RCC 7860 (cell line): ENCODE data around the gene CCDC24.

Experiments
- DNase-seq: peaks from one replicate; pipeline ENCODE4 v3.0.0-alpha.2; 2015; ENCODE audit warnings: low spot score
- FAIRE-seq: peaks from 2 replicates; lab custom pipeline; 2012; peaks lifted over from hg19 to GRCh38; lab: Jason Lieb, UNC

The CCDC24 gene

GRCh38 chr1:44021156-44021555 lies 29.8 kb downstream of the CCDC24 start:
- no peak for FAIRE-seq

GRCh38 chr1:44021581-44022321 lies 30.4 kb downstream of the CCDC24 start:
- FAIRE-seq (no peak), DNase-seq (no peak)

More at GRCh38 chr1:44021156-44021555, 29.8 kb downstream of the CCDC24 start:
- no peak for DNase-seq

- no peak for FAIRE-seq
- DNase-seq = no peak
Observed at GRCh38 chr1:44024031-44024902, 32.9 kb downstream of the CCDC24 start.

- DNase-seq = no peak
- no peak for FAIRE-seq
Observed at GRCh38 chr1:44024903-44025525, 33.6 kb downstream of the CCDC24 start.

- no peak for DNase-seq
- no peak for FAIRE-seq
Observed at GRCh38 chr1:44025816-44026215, 34.4 kb downstream of the CCDC24 start.

- DNase-seq = no peak
Observed at GRCh38 chr1:44027320-44027719, 35.9 kb downstream of the CCDC24 start.

GRCh38 chr1:44029260-44029910 lies 38.0 kb downstream of the CCDC24 start:
- DNase-seq = no peak
- no peak for FAIRE-seq

More at GRCh38 chr1:44027320-44027719, 35.9 kb downstream of the CCDC24 start:
- FAIRE-seq = no peak

- FAIRE-seq (no peak), DNase-seq (peak; percentile 69)
Observed at GRCh38 chr1:44029911-44030604, 38.7 kb downstream of the CCDC24 start.

- DNase-seq (no peak), FAIRE-seq (no peak)
Observed at GRCh38 chr1:44030605-44031251, 39.3 kb downstream of the CCDC24 start.

- FAIRE-seq = no peak
- no peak for DNase-seq
Observed at GRCh38 chr1:44031252-44032169, 40.1 kb downstream of the CCDC24 start, which contains the start of gene SLC6A9. SLC6A9 (minus strand) TSS chr1:44031462; CDS start chr1:44024277, 7,185 bp downstream.

- DNase-seq (no peak), FAIRE-seq (no peak)
Observed at GRCh38 chr1:44032170-44032790, 40.9 kb downstream of the CCDC24 start.

- FAIRE-seq (no peak), DNase-seq (no peak)
Observed at GRCh38 chr1:44033041-44033575, 41.7 kb downstream of the CCDC24 start.

GRCh38 chr1:44033756-44034155 lies 42.4 kb downstream of the CCDC24 start:
- FAIRE-seq = no peak
- DNase-seq = no peak

GRCh38 chr1:44034423-44034822 lies 43.0 kb downstream of the CCDC24 start:
- no peak for FAIRE-seq

GRCh38 chr1:44034976-44035716 lies 43.7 kb downstream of the CCDC24 start:
- DNase-seq = no peak
- FAIRE-seq = no peak

More at GRCh38 chr1:44034423-44034822, 43.0 kb downstream of the CCDC24 start:
- DNase-seq = no peak

- DNase-seq (no peak), FAIRE-seq (no peak)
Observed at GRCh38 chr1:44035726-44036408, 44.5 kb downstream of the CCDC24 start.
